Fibroblast of pulmonary artery (primary cell): ENCODE results near the gene IL17RC.

Experiments used
- DNase-seq: peaks from one replicate; pipeline ENCODE4 v3.0.0-alpha.2; 2010; ENCODE audit warnings: low read depth
- H3K4me3 ChIP-seq: replicated peaks from 2 replicates; pipeline ENCODE4 v1.5.1; 2011; ENCODE audit warnings: low read depth, mild to moderate bottlenecking, control low read depth, low read length, moderate library complexity
- CTCF ChIP-seq: IDR thresholded peaks from 2 replicates; pipeline ENCODE4 v1.5.1; 2011; ENCODE audit warnings: mild to moderate bottlenecking, control low read depth, low read length, inconsistent platforms; ENCODE audit errors: missing control alignments

IL17RC gene

GRCh38 chr3:9912294-9912935 lies 4.5 kb upstream of the IL17RC start:
- TF ChIP-seq CTCF = no peak
- H3K4me3 ChIP-seq = no peak overlapping the region
- DNase-seq = peak; percentile 53

GRCh38 chr3:9913601-9914000 lies 3.3 kb upstream of the IL17RC start:
- no peak overlapping the region for H3K4me3 ChIP-seq
- TF ChIP-seq CTCF = no peak
- no peak for DNase-seq

GRCh38 chr3:9914011-9914410 lies 2.9 kb upstream of the IL17RC start:
- TF ChIP-seq CTCF = no peak
- DNase-seq = no peak
- H3K4me3 ChIP-seq = no peak overlapping the region

- no peak for DNase-seq
Observed at GRCh38 chr3:9914559-9915253, 2.2 kb upstream of the IL17RC start.

GRCh38 chr3:9915254-9916141 lies 1.4 kb upstream of the IL17RC start:
- peak; percentile 61 for DNase-seq
- TF ChIP-seq CTCF = peak; percentile 29
- peak overlapping the region; percentile 51 for H3K4me3 ChIP-seq

More at GRCh38 chr3:9914559-9915253, 2.2 kb upstream of the IL17RC start:
- TF ChIP-seq CTCF = no peak
- no peak overlapping the region for H3K4me3 ChIP-seq

GRCh38 chr3:9916346-9916733 lies 558 bp upstream of the IL17RC start:
- TF ChIP-seq CTCF = no peak
- peak overlapping the region; percentile 63 for H3K4me3 ChIP-seq
- DNase-seq = peak; percentile 42
